Ureter (tissue), 1 donor: ENCODE results near the gene ECEL1. TPM values are rescaled to one million over a fixed set of nuclear protein-coding genes. Genes with fewer than 3 reads are reported as not detected.

ENCODE experiments used
- DNase-seq: peaks from one replicate; pipeline ENCODE4 v3.0.0-alpha.2; 2020; ENCODE audit warnings: low spot score
- total RNA-seq: library from RNA; stranded (reverse); gene quantifications from one replicate; pipeline ENCODE4 v1.2.4, GENCODE V29; 2023
- donor health status: DM: yes; HTN: yes; CAD: no.

Gene ECEL1
- total RNA-seq, 1 donor from 2014 or later: 0.39 TPM

DNA sequence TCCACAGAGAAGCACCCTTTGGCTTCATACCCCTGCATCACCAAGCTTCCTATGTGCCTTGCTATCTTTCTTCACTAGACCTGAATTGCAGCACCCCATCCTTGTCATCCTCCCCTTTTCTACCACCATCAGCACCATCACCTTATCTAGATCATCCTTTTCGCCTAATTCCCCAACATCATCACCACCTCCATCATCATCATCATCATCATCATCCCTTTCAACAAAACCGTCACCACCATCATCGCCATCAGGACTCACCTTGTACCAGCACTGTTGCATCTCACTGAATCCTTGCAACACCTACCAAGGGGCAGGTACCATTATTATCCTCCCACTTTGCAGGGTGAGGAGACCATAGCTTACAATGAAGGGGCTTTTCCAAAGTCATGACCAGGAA is 10.8 kb upstream of the ECEL1 start:
- DNase-seq: no peak

DNA sequence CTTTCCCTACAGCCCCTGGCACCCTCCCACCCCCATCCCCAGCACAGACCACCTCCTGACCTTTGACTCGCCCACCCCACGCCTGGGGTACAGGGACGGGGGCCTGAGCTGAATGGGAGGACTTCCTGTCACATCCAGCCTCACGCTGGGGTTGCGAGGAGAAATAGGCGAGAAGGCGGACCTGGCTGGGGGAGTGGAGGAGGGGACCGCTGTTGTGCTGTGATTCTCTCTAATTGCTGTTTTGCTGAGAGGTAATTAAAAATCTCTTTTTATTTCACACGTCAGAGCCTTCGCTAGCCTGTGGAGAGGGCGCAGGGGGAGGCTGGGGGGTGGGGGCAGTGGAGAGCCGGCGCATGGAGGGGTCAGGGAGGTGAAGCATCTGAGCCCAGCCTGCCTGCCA is 9.7 kb upstream of the ECEL1 start:
- no peak for DNase-seq

DNA sequence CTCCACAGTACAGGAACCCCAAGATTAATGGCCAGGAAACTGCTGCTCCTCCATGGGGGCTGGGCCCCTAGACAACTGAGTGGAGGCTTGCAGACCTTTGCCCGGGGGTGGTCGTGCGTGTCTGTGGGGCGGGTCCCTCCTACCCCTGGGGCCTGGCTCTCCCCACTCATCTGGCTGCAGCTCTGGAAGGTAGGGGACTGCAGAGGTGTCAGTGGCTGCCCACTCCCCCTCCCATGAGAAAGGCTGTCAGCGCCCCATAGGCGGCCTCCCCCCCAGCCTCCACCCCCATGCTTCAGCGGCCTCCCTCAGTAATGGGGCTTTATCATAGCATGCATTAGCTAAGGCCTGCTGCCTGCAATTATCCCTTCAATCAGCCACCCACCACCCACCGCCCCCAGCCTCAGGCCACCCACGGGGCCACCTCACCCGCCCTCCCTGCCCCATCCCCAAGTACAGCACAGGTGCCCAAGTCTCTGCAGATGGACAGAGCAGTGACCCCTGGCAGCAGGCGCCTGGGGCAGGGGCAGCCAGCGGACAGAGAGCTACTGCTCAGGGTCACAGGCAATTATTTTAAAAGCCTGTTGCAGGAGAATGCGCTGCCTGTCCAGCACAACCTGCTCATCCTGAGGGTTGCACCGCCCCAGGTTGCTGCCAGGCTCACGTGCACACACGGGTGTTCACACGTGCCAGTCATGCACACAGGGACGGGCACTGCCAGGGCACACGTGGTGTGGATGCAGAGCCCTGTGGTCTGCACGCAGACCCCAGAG is 9.1 kb upstream of the ECEL1 start:
- DNase-seq: no peak

DNA sequence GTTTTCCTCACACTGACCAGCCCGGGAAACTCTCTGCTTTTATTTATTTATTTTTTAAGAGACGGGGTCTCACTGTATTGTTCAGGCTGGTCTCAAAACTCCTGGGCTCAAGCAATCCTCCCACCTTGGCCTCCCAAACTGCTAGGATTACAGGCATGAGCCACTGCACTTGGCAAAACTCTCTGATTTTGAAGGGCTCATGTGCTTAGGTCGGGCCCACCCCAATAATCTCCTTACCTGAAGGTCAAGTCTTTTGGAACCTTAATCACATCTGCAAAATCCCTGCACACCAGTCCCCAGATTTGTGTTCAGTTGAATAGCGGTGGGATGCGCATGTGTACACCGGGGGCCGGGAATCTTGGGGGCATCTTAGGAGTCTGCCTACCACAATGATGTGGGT is 7.7 kb upstream of the ECEL1 start:
- DNase-seq: no peak

DNA sequence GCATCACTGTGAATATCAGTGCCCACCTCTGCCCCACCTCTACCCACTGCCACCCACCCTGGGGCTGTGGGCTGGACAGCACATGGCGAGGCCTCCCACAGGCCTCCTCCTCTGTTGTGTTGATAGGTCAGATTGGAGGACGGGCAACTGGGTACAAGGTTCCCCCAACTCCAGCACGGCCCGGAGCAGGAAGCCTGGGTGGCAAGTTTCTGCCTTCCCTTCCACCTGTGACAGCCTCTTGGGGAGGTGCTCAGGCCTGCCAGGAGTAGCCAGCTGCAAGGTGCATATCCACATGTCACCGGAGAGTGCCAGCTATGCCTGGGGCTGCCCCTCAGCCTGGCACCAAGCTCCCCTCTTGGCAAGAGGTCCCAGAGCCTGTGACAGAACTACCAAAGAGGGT is 6.9 kb upstream of the ECEL1 start:
- DNase-seq: no peak

DNA sequence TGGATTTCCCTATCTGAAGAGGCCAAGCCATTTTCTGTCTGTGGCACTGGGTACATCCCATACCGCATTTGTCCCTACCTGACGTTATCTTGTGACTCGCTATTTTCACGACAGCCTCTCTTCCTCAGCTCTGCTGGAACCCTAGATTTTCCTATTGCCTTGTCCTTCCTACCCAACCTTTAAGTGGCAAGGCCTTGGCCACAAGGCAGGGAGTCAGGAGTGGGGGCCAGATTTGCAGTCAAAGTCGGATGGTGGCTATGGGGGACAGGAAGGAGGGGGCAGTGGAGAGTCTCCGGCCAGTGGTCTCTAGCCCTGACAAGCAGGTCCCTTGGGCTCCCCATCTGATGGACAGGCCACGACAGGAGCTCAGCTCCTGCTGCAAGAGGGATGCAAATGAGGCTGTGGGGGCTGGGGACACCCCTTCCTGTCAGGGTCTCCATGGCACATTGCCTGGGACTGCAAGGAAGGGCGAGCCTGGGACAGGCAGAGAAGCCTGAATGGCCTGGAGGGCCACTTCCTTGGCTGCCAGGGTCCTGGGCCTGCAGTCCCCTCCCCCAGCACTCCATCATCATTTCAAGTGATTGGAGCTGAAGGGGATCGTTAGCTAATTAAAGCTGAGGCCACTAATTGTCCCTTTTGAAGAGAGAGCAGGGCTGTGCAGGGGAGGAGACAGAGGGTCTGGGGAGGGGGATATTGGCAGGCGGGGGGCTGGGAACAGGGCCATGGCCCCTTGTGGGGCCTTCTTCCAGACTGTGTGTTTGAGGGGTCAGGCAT is 6.3 kb upstream of the ECEL1 start:
- DNase-seq: no peak

DNA sequence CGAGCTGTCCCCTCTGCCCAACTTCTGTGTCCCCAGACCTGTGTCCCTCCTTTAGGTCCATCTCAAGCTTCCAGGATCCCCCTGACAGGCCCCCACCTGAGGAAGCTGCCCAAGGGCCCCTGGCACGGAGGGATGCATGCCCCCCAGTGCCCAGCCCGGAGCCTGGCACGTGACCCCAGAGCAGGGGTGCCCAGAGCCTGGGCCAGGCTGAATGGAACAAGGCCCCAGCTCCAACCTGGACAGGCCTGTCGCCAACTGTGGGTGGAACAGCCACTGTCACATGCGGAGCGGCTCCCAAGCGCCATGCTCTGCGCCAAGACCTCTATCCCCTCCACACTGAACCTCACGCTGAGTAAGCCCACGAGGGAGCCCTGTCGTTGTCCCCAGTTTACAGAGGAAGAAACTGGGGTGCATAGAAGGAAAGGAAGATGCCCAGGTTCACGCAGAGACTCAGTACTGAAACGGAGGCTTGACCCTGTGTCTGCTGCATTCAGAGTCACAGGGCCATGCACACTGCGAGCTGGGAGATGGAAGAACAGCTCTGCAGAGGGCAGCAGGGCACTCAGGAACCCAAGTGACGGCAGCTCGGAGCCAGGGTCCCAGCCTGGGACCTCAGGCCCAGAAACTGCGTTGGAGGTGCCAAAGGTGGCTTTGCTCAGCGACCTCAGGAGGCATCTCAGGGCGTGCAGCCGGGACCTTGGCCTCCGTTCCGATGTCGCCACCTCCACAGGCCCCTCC is 5.5 kb upstream of the ECEL1 start:
- DNase-seq: no peak

DNA sequence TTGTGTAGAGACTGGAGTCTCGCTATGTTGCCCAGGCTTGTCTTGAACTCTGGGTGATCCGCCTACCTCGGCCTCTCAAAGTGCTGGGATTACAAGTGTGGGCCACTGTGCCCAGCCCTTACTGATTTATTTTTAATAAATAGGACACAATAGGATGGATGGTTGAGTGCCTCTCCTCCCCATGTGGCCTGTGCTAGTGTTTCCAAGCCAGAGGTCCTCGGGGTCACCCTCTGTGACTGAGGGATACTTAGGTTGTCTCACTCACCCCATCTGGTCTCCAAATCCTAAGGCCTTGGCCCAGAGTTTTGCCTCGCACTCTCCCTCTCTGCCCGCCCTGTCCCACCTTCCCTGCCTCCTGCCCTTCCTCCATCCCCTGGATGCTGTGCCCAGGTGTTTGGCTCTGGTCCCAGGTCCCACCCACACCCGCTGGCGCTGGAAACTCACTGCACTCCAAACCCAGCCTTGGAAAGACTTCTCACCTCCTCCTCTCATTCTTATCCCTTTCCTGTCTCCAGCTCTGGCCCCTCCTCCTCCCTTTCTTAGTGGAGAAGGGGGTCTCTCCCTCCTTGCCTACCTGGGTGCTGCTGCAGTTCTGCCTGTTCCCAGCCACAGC is 4.7 kb upstream of the ECEL1 start:
- DNase-seq: no peak

DNA sequence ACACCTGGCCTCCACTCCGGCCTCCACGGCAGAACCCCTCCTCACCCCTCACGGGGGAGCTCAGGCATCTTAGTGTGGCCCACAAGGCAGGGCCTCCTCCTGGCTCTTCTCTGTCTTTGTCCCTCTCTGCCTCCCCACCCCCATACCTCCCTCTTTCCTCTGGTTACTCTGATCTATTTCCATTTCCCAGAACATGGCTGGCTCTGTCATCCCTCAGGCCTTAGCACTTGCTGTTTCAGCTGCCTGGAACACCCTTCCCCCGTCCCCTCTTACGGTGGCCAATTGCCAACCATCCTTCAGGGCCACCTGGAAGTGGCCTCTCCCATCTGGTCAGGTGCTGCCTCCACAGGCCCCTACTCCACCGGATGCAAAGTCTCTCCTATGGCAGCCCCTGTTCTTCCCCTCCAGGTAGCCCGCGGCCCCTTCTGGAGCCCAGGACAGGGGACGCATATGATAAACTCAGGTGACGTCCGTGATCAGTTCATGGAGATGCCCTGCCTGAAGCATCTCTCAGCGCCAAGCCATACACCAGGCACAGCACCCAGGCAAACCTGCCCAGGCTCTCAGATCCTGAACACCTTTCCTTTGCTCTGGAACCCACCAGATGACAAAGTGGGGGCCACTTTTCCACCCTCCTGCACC is 3.6 kb upstream of the ECEL1 start:
- DNase-seq: no peak

DNA sequence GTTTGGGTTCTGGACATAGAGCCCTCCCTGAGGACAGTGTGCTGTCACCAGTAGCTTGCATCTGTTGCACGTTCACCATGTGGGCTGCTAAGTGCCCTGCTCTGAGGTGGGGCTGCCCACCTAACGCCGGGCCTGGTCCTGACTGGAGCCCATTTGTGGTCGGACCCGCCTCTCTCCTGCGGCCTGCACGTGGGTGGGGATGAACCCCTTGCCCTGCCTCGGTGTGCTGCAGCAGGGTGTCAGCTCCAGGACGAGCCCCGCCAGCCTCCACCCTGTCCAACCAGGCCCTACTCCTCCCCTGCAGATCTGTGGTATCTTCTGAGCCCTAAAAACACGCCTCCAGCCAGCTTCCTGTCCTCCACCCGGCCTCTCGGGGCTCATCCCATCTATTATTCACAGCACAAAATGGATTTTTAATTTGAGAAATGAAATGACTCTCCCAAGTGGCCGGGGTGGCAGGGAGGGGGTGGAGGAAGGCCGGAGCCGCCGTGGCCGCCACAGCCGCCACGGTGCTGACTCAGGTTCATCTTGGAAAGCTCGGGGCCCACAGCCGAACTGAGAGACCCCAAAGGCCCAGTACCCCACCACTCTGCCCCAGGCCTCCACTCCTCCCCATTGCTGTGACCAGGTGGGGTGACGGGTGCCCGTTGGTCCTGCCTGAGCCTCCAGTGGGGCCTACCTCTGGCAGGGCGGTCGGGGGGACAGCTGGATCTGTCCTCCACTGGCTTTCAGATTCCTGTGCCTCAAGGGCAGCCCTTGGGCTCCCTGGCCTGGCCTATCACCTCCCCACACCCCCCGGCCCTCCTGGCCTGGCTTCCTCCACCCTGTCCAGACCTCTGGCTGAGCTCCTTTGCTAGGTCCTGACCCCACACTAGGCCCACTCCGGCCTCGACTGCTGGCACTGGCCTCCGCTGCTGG is 2.8 kb upstream of the ECEL1 start:
- DNase-seq: no peak

DNA sequence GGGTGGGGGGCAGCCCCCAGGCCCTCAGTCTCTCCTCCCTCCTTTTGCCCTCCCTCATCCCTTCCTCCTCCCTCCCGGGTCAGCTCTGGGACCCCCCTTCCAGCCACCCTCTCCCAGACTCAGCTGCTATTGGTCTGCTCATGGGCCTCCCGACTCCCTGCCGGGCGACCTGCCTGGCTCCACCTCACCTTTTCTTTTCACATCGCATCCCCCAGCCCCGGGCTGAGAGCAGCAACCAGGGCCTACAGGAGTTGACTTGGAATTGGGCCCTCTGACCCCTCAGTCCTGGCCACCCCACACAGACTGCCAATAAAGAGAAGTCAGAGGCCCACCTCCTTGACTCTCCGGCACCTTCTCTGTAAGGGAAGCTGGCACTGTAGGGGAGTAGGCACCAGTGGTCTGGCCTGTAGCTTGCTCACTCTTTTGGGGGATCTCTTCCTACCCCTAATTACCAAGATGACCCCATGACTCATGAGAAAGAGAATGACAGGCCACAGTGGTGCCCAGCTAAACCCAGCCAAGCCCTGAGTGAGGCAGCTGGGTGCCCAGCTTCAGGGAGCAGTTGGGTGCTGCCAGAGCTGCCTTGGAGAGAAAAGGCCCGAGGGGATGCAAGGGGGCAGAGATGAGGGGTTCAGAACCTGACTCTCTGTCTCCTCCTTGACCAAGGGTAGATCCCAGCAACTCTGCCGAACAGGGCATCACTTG is 2.0 kb upstream of the ECEL1 start:
- DNase-seq: no peak

DNA sequence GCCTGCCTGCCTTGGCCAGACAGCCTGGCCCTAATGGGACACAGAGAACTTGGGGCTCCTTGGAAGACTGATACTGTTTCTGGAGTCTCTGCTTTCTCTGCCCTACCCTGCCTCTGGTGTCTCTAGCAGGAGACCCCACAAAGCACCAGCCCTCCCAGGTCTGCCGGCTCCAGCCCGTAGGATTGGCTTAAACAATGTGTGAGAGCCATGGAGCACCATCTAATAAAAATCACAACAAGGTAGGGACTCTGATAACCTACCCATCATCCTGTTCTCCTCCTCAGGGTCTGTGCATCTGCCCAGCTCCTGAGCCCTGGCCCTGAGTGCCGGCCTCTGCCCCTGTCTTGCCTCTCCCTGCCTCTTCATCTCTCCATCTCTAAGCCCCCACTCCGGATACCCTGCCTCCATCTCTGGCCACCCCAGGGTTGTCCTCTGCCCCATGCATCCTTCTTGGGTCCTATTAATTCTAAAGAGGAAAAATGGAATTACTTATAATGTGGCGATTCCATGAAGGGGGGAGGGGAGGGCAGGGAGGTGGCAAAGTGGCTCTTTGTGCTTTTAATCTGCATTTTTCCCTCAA is 1.2 kb upstream of the ECEL1 start:
- no peak for DNase-seq

DNA sequence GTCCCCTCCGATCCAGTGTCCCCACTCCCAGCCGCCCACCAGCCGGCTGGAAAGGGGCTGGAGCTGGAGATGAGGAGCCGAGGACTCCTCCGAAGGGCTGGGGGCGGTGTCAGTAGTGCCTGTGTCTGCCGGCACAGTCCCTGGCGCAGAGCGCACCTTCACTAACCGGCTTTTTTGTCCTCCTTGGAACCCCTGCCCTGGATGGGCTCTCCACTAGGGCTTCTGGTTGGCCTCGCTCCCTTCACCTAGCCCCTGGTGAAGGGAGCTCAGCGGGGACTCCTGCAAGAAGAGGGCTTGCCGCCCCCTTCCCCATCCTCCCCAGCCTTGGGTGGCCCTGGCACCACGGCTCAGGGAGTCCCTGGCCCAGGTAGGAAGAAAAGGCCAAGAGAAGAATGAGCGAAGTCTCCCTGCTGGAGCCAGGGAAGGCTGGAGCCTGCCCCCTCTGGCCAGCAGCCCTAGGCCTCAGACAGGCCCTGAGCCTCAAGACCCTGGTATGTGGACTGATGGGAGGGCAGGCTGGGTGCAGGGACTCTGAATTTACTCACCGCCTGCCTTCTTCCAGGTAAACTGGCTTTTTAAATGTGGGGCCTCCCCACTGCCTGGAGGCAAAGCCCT is 570 bp upstream of the ECEL1 start:
- no peak for DNase-seq

DNA sequence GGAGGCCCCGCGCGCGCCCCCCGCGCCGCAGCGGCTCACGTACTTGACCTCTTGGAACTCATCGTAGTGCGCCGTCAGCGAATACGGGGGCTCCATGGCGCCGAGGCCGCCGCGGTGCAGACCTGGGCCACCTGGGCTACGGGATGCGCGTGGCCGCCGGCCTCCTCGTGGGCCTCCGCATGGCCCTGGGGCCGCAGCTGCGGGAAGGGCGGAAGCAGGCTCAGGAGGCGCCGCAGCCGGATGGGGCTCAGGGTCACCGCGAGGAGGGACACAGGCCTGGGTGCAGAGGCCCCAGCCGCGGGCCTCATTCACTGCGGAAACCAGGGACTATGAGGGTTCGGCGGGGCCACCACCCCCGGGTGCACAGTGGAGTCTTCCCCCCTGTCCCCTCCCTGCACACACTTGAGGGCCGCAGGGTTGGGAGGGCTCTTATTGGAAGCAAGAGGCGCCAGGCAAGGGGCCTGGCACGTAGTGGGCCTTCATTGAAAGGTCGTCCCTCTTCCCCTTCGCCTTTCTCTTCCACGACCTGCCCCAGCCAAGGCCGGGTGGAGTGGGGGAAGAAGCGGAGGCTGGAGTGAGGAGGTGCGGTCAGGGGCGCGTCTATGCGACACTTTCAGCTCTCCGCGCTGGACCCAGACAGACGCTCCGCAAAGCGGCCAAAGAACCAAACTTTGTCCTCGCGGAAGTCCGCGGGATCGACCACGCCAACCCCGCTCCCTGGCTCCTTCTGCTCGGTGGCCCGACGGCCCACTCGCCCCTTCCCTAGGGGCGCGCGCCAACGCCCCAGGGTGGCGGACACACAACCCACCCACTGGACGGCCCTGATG is 863 bp downstream of the ECEL1 start:
- DNase-seq: no peak

DNA sequence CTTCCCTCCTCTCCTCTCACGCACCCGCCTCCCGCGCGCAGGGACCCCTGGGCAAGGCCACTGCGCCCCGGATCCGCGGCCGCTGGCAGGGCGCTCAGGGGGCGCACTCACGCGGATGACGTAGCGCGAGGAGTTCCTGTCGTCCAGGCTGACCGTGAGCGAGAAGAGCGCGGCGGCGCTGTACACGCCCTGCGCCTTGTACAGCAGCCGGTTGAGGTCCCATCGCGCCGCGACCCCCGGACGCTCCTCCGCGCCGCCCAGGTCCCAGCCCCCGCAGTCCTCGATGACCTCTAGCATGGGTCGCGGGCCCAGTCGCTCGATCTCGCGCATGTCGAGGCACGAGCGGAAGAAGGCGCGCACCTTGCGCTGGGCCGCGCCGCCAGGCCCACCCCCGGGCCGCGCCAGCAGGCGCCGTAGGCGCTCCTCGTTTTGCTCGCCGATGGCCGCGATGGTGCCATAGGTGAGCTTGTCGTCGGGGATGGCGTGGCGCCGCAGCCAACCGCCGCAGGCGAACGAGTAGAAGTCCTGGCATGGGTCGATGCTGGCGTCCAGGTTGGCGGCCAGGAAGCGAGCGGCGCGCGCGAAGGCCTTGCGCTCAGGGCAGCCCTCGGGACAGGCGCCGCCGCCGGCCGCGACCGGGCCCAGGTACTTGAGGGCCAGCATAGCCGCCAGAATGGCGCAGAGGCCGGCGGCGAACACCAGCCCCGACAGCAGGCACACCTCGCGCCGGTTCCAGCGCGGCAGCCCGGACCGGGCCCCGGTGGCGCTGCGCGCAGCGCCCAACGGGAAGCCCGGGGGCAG is 1.7 kb downstream of the ECEL1 start:
- no peak for DNase-seq

DNA sequence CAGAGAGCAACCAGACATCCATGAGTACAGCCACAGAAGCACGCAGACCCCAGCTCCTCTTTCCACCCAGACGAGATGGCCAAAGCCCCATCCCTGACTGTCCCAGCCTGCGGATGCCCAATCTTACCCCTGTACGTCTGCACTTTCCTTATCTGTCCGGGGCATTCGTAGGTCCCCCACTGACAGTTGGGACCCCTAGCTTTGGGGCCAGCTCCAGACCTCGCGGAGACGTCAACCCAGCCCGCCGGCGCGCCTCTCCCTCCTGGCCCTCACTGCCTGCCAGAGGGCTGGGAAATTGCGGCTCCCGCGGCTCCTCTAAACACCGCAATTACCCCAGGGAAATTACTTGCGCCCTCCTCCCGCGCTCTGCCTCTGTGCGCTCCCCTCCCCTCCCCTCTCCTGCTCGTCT is 2.3 kb downstream of the ECEL1 start:
- no peak for DNase-seq

DNA sequence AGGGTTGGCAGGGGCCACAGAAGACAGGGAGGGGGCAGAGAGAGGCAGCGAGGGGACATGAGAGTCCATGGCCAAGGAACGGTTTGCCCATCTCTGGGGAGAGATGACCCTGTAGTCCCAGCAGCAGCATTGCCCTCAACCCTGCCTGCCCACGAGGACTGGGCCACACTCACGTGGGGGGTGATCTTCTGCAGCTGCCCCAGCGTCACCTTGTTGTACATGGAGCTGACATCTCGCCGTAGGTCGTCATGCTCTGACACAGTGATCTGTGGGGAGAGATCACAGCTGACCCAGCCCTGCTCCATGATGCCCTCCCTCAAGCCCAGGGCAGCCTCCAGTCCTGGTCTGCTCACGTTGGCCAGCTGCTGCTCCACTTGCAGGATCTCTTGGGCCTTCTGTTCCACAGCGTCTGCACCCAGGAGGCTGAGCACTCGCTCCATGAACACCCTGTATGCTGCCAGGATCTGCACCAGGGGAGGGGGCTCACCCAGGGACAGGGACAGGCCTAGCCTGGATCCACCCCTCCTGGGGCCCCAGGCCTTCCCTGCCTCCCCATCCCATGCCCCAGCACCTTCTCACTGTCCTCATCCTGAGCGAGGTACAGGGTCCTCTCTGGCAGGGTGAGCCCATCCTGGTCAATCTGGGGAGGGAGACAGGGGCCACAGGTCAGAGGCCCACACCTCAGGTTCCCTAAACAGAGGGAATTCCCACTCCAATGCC is 2.8 kb downstream of the ECEL1 start:
- DNase-seq: no peak
